Hepatocyte (in vitro differentiated cells): ENCODE results near the gene USP43.

Experiments
- CTCF ChIP-seq: fragments of 200-600 bp; sonication (generic); IDR thresholded peaks from 2 replicates; pipeline ENCODE4 v1.5.1; 2016; ENCODE audit warnings: antibody characterized with exemption, mild to moderate bottlenecking; ENCODE audit not compliant: poor library complexity
- EZH2 ChIP-seq: fragments of 200-600 bp; sonication (generic); IDR thresholded peaks from 2 replicates; pipeline ENCODE4 v1.6.1; 2016; ENCODE audit warnings: antibody characterized with exemption, mild to moderate bottlenecking, borderline replicate concordance
- EZH2phosphoT487 ChIP-seq: fragments of 200-600 bp; sonication (generic); IDR thresholded peaks from one replicate; pipeline ENCODE4 v1.6.1; 2018; ENCODE audit warnings: antibody characterized with exemption, mild to moderate bottlenecking, low read depth, moderate library complexity; ENCODE audit not compliant: unreplicated experiment, severe bottlenecking

DNA sequence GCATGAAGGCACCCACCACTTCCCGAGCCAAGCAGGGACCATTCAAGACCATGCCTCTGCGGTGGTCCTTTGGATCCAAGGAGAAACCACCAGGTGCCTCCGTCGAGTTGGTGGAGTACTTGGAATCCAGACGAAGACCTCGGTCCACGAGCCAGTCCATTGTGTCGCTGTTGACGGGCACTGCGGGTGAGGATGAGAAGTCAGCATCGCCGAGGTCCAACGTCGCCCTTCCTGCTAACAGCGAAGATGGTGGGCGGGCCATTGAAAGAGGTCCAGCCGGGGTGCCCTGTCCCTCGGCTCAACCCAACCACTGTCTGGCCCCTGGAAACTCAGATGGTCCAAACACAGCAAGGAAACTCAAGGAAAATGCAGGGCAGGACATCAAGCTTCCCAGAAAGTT is 82.7 kb downstream of the USP43 start:
- no peak for TF ChIP-seq EZH2
- TF ChIP-seq CTCF = no peak
- TF ChIP-seq EZH2phosphoT487 = no peak
